Measurements from ENCODE around the gene EFCAB10. TPM values are rescaled to one million over a fixed set of nuclear protein-coding genes. Genes with fewer than 3 reads are reported as not detected.
A peak's percentile ranks its signal among the peaks of the same experiment; 100 is the strongest.
"Not testable (repeated sequence)": the region's sequence is repeated elsewhere in the genome, so short reads cannot be mapped to it uniquely, and the experiment has no call there.

Gene EFCAB10
- total RNA-seq, 1 experiment from 2014 or later: 3.0 TPM

- no peak for TF ChIP-seq ARID4B (CRISPR knock-in tag; IDR thresholded peaks at IDR 0.05; ENCODE audit: borderline replicate concordance)
- TF ChIP-seq PRDM15 (CRISPR knock-in tag; IDR thresholded peaks at IDR 0.05): no peak
- TF ChIP-seq TEAD1 (CRISPR knock-in tag; IDR thresholded peaks at IDR 0.05): no peak
- no peak for TF ChIP-seq ESRRA (CRISPR knock-in tag; IDR thresholded peaks at IDR 0.05; ENCODE audit: borderline replicate concordance)
- TF ChIP-seq SMAD3 (CRISPR knock-in tag; IDR thresholded peaks at IDR 0.05; ENCODE audit: borderline replicate concordance): no peak
- TF ChIP-seq ZNF532 (CRISPR knock-in tag; IDR thresholded peaks at IDR 0.05; ENCODE audit: borderline replicate concordance): no peak
- no peak for TF ChIP-seq TEAD4 (CRISPR knock-in tag; IDR thresholded peaks at IDR 0.05)
- TF ChIP-seq ATF3 (CRISPR knock-in tag; conservative IDR thresholded peaks at IDR 0.05): no peak
- no peak for TF ChIP-seq AR (CRISPR knock-in tag; IDR thresholded peaks at IDR 0.05)
- no peak for TF ChIP-seq ETV6 (CRISPR knock-in tag; IDR thresholded peaks at IDR 0.05)
Observed at GRCh38 chr7:105599551-105599950, 18.3 kb upstream of the EFCAB10 start (continued).

GRCh38 chr7:105599080-105599479 lies 17.8 kb upstream of the EFCAB10 start:
- H3K27me3 Mint-ChIP-seq (ENCODE audit: low read depth); H3K9me3 Mint-ChIP-seq; DNase-seq (ENCODE audit: low spot score); POLR2A ChIA-PET; H3K36me3 Mint-ChIP-seq; ATAC-seq; H3K4me3 Mint-ChIP-seq; H3K27ac Mint-ChIP-seq: not testable (repeated sequence)
- CTCF ChIA-PET: interaction anchor here (1.0 kb wide), 1 partner anchor 10 kb away, joined by 5 read pairs; no protein-coding TSS in a partner anchor
- peak; percentile 52; the same call in 1 of the 2 replicates for TF ChIP-seq ZNF121 (CRISPR knock-in tag; IDR thresholded peaks at IDR 0.05)
- H3K4me1 Mint-ChIP-seq: peaks cover 37% of the 10 kb centered on the region

All from WTC11 (cell line).